Fibroblast of pulmonary artery (primary cell): Measurements from ENCODE around the gene WDR70.
A peak's percentile ranks its signal among the peaks of the same experiment; 100 is the strongest.
"Not testable (repeated sequence)": the region's sequence is repeated elsewhere in the genome, so short reads cannot be mapped to it uniquely, and the experiment has no call there.

Source experiments
- DNase-seq: peaks from one replicate; pipeline ENCODE4 v3.0.0-alpha.2; 2010; ENCODE audit warnings: low read depth
- H3K4me3 ChIP-seq: replicated peaks from 2 replicates; pipeline ENCODE4 v1.5.1; 2011; ENCODE audit warnings: low read depth, mild to moderate bottlenecking, control low read depth, low read length, moderate library complexity
- CTCF ChIP-seq: IDR thresholded peaks from 2 replicates; pipeline ENCODE4 v1.5.1; 2011; ENCODE audit warnings: mild to moderate bottlenecking, control low read depth, low read length, inconsistent platforms; ENCODE audit errors: missing control alignments

WDR70 gene

GRCh38 chr5:37665272-37665671, 286.2 kb downstream of the WDR70 start:
- peak; percentile 46 for DNase-seq
- TF ChIP-seq CTCF, result no peak
- no peak overlapping the region for H3K4me3 ChIP-seq

DNA sequence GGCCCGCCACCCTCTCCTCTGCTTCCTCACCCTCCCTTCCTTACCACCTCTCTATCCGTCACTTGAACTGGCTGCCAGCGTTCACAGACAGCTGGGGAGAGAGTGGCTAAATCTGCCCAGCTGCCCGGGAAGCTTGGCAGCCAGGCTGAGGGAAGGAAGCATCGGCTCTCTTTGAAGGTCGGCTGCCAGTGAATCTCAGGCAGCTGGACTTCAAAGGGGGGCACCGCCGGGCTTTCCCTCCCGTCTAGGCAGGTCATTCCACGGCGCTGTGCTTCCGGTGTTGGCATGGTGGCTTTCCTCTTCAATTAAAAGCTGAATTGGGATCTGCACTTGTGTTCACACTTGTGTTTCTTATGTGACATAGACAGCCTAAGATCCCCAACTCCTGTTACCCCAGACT, 286.8 kb downstream of the WDR70 start:
- H3K4me3 ChIP-seq, result no peak overlapping the region
- no peak for TF ChIP-seq CTCF
- DNase-seq, result peak; percentile 22

- no peak for TF ChIP-seq CTCF
- H3K4me3 ChIP-seq, result no peak overlapping the region
- no peak for DNase-seq
These were observed 288.3 kb downstream of the WDR70 start for GRCh38 chr5:37667430-37667829.

GRCh38 chr5:37667846-37668245, 288.7 kb downstream of the WDR70 start:
- DNase-seq, result no peak
- H3K4me3 ChIP-seq, result no peak overlapping the region
- TF ChIP-seq CTCF, result no peak

DNA sequence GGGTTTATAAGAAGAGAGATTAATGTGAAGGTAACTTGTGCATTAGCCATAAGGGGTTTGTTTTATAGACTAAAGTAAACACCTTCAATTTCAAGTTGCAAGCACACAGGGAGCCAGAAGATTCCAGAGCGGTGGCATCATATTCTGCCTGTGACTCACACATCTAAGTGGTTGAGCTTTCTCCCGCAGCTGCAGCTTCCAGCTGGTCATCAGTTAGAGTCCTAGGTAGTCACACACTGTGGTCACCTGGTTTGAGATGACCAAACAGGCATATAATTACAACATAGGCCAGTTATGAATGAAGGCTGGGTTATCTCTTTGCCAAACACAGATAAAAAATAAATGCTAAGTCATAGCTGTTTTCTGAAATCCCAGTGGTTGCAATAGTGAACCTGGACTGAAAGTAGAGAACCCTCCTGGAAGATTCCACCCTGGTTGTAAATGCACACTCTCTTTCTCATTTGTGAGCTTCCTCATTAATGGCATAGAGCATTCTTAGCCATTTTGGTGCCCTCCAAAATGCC, 289.5 kb downstream of the WDR70 start:
- TF ChIP-seq CTCF, result no peak
- DNase-seq, result peak; percentile 96
- no peak overlapping the region for H3K4me3 ChIP-seq

DNA sequence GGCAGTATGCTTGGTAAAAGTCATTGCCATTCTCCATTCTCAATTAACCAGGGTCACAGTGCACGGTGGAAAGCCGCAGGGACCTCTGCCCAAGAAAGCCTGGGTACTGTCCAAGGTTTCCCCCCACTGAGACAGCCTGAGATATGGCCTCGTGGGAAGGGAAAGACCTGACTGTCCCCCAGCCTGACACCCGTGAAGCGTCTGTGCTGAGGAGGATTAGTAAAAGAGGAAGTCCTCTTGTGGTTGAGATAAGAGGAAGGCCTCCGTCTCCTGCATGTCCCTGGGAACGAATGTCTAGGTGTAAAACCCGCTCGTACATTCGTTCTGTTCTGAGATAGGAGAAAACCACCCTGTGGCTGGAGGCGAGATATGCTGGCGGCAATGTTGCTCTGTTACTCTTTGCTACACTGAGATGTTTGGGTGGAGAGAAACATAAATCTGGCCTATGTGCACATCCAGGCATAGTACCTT, 293.0 kb downstream of the WDR70 start:
- peak; percentile 38 for DNase-seq
- not testable (repeated sequence) for H3K4me3 ChIP-seq

DNA sequence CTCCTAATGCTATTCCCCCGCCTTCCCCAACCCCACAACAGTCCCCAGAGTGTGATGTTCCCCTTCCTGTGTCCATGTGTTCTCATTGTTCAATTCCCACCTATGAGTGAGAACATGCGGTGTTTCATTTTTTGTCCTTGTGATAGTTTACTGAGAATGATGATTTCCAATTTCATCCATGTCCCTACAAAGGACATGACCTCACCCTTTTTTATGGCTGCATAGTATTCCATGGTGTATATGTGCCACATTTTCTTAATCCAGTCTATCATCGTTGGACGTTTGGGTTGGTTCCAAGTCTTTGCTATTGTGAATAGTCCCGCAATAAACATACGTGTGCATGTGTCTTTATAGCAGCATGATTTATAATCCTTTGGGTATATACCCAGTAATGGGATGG, 295.2 kb downstream of the WDR70 start:
- DNase-seq, H3K4me3 ChIP-seq: not testable (repeated sequence)

DNA sequence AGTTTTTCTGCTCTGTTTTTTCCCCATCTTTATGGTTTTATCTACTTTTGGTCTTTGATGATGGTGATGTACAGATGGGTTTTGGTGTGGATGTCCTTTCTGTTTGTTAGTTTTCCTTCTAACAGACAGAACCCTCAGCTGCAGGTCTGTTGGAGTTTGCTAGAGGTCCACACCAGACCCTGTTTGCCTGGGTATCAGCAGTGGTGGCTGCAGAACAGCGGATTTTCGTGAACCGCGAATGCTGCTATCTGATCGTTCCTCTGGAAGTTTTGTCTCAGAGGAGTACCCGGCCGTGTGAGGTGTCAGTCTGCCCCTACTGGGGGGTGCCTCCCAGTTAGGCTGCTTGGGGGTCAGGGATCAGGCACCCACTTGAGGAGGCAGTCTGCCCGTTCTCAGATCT, 300.2 kb downstream of the WDR70 start:
- DNase-seq, H3K4me3 ChIP-seq: not testable (repeated sequence)

- H3K4me3 ChIP-seq, DNase-seq: not testable (repeated sequence)
These were observed 300.8 kb downstream of the WDR70 start for GRCh38 chr5:37679903-37680302.
